Epithelial cell of prostate (primary cell): ENCODE data around the gene CADPS.

Experiments used
- DNase-seq: peaks from one replicate; pipeline ENCODE4 v3.0.0-alpha.2; 2011; ENCODE audit warnings: low read depth, low spot score
- H3K27ac ChIP-seq: fragments of 450-650 bp; 2 replicates; pipeline ENCODE4 v1.5.1; 2017; ENCODE audit warnings: mild to moderate bottlenecking

CADPS gene

GRCh38 chr3:62757045-62757444 lies 118.2 kb downstream of the CADPS start:
- DNase-seq = no peak
- no peak overlapping the region for H3K27ac ChIP-seq

GRCh38 chr3:62755285-62755684 lies 119.9 kb downstream of the CADPS start:
- peak; percentile 43 for DNase-seq
- no peak overlapping the region for H3K27ac ChIP-seq

GRCh38 chr3:62749657-62750056 lies 125.6 kb downstream of the CADPS start:
- DNase-seq = no peak
- no peak overlapping the region for H3K27ac ChIP-seq

DNA sequence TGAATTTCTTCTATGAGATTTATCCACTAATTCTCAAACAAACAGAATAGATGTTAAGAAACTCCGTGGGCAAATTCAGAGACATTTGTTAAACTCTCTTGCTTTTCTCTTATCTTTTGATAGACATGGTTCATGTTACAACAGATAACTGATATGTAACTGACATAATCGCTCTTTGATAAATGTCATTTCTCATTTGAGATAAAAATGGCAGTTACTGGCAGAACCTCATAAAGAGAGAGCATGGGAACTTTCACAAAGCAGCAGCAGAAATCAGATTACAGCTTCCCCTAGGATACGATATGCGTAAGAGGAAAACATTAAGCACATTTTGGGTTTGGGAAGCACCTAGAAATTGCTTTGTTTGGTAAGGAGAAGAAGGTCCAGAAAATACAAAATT lies 126.1 kb downstream of the CADPS start:
- no peak for DNase-seq
- H3K27ac ChIP-seq = no peak overlapping the region

GRCh38 chr3:62737449-62737848 lies 137.8 kb downstream of the CADPS start:
- no peak for DNase-seq
- no peak overlapping the region for H3K27ac ChIP-seq

DNA sequence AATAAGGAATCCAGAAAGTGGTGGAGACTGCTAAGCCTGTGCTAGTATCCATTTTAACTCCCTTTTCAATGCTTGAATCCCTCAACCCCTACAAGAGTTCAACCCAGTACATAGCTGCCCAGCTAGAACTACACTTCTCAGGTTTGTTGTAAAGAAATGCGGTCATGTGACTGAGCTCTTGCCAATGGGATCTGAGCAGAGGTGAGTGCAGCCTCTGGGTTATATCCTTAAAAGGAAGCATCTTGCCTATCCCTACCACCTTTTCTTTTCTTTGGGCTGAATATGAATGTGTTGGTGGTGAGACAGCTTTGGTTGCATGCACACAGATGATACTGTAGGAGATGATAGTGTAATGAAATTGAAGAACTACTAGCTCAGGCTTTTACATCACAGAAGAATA lies 139.7 kb downstream of the CADPS start:
- no peak for DNase-seq
- H3K27ac ChIP-seq = no peak overlapping the region

DNA sequence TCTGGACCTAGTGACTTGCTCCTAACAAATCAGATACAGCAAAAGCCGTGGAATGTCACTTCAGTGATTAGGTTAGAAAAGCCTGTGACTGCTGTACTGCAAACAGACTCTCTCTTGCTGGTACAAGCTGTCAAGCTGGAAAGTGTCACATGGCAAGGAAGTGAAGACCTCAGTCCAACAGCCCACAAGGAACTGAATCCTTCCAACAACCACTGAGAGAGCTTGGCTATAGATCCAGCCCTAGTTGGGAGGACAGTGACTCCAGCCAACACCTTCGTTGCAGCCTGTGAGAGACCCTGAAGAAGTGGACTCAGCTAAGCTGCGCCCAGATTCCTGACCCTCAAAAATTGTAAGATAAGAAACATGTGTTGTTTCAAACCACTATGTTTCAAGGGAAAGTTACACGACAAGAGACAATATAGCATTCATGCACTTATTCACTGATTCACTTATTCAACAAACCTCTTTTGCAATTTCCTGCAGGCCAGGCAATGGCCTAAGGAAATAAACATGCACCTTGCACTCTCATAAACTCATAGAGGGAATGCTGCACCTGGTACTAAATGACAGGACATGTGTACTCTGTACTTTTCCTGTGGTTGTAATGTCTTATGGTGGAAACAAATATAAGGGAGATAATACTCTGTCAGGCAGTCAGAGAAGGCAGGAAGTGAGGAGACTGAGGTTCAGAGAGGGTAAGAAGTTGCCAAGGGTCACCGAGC lies 142.9 kb downstream of the CADPS start:
- no peak for DNase-seq
- H3K27ac ChIP-seq = no peak overlapping the region

- no peak overlapping the region for H3K27ac ChIP-seq
- no peak for DNase-seq
These were observed 147.2 kb downstream of the CADPS start for GRCh38 chr3:62727981-62728380.

DNA sequence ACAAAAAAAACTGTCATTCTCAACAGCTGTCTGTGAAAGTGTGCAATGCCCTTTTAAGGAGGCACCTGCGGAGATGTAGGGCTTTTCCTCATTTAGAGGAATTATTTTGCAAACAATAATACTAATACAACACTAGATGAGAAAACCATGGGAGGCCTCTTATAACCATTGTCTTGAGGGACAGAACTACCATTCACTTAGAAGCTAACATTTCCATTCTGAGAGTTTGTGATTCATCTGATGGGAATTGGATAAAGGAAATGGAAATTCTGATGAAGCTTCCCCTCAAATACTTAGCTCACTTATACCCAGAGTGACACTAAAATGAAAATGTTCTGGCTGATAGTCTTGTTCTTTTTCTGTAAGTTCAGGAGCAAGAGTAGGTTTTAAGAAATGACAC lies 147.7 kb downstream of the CADPS start:
- H3K27ac ChIP-seq = no peak overlapping the region
- DNase-seq = no peak

- H3K27ac ChIP-seq = no peak overlapping the region
- DNase-seq = no peak
These were observed 150.7 kb downstream of the CADPS start for GRCh38 chr3:62724503-62724902.

- H3K27ac ChIP-seq = no peak overlapping the region
- DNase-seq = no peak
These were observed 151.3 kb downstream of the CADPS start for GRCh38 chr3:62723914-62724217.

DNA sequence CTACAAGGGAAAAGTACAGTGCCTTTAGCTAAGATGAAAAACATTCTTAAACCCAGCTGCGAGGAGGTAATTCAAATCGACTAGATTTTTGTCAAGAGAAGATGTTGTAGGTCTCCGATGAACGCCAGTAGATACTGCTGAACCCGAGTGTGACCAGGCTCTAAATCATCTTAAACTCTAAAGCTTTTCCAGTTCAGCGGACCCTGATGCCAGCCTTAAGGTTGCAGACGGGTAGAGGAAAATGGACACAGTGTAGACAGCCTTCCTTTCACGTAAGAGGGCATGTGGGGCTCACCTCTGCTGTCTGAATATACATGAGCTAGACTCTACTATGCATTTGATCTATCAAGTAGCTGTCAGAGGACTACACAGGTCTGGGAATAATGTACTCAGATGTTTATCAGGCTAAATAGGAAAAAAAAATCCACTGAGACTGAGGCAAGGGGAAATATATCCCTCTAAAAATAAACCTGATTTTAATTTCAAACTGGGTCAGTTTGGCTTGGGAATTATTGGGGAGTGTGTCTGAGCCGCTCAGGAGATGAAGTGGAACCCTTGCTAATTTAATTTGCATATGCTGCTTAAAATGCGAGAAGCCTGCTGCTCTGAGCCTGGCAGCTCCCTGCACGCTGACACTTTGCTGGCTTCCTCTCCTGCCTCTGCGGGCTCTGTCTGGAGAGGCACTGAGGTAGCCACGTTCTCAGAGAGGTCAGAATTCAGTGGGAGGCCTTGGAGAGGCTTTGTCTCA lies 151.9 kb downstream of the CADPS start:
- H3K27ac ChIP-seq = no peak overlapping the region
- DNase-seq = no peak

- no peak for DNase-seq
- H3K27ac ChIP-seq = no peak overlapping the region
These were observed 152.9 kb downstream of the CADPS start for GRCh38 chr3:62722344-62722743.

- peak; percentile 49 for DNase-seq
- H3K27ac ChIP-seq = peak overlapping the region; percentile 65
These were observed 156.5 kb downstream of the CADPS start for GRCh38 chr3:62718515-62719320.

DNA sequence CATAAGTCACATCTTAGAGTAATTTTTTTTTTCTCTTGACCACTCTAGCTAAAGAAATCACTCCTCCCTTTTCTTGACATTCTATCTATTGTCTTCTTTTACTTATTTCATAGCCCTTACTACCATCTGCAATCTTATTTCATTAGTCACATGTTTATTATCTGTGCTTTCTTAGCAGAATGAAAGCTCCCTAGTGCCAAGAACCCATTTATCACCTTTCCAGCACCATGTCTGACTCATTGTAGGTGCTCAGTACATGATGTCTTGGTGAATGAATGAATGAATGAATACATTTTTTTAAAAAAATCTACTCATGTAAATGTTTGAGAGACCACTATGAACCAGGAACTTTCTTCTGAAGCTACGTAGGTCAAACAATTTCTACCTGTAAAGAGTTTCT lies 157.2 kb downstream of the CADPS start:
- H3K27ac ChIP-seq = peak overlapping the region; percentile 65
- peak; percentile 27 for DNase-seq

- no peak for DNase-seq
- no peak overlapping the region for H3K27ac ChIP-seq
These were observed 162.5 kb downstream of the CADPS start for GRCh38 chr3:62712746-62713145.

GRCh38 chr3:62710751-62711150 lies 164.5 kb downstream of the CADPS start:
- H3K27ac ChIP-seq = no peak overlapping the region
- no peak for DNase-seq

DNA sequence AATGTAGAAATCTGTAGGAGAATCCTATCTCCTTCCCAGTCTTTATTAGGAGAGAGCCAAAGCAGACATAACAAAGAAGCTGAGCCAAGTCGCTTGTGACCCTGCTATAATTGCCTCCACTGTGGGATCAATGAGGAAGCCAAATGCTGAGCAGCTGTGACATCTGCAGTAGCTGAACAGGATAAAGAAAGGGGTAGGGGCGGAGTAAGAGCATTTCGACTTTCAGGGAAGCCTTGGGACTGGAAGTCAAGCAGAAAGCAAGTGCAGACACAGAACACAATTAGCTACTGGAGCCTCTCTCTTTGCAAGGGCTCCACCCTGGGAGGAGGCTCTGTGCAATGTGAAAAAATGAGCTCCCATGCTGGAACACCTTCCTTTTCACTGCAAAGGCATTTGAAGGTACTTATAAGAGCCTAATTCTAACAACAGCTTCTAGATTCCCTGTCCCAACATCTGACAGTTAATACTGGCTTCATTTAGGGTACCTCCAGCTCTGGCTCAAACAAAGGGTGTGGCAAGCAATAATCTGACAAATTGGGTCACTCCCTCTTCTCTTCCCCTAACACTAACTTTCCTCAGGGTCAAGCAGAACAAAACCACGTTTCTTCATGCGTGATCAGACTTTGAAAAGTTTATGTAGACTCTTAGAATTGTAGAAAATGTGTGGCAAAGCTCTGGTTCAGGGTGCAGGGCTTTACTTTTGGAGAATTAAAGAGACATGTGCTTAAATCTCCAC lies 166.4 kb downstream of the CADPS start:
- H3K27ac ChIP-seq = no peak overlapping the region
- no peak for DNase-seq

DNA sequence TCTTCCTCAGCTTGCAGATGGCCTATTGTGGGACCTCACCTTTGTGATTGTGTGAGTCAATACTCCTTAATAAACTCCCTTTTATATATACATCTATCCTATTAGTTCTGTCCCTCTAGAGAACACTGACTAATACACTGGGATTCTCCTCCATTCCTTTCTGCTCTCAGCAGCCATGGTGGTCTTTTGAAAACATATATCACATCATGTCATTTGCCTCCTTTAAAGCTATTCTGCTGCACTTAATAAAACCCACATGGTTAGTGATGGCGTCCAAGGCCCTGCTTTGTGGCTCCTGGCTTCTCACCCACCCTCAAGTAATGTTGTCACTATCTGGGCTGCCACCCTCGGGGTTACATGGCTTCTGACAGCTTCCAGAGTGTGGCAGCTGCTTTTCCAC lies 169.5 kb downstream of the CADPS start:
- no peak overlapping the region for H3K27ac ChIP-seq
- DNase-seq = no peak

DNA sequence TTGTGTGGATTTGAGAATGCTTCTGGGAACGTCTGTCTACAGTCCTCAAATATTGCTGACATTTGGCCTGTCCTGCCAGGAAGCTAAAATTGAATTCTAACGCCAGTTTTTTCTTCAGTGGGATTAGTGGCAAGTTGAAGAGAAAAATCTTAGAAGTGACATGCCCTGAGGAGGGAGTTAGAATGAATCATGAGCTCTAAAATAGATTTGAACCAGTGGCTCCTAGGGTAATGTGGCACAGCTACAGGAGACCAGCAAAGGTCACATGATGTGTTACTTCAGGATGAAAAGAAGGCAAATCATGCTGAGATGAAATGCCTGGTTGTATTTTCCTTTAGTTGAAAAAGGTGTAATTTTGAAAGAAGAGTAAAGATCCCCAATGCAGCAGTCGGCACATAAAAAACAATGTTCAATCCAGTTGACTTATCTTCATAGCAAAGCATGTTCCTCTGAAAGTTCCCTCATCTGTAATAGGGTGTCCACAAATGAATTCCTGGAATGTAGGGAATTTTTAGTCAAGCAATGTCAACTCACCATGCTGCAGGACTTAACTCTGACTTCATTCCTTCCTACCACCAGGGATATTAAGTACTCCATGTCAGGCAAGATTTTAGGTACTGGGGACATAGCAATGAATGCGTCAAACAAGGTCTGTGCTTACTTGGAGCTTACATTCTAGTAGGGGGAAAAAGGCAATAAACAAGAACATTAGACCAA lies 171.6 kb downstream of the CADPS start:
- H3K27ac ChIP-seq = no peak overlapping the region
- no peak for DNase-seq
